HG02943 (cell line): ENCODE results near the gene NIP7.

Experiments used
- ATAC-seq: cut with Tn5 transposase; IDR thresholded peaks from one replicate; pipeline ENCODE4 v1.9.1; 2021; ENCODE audit warnings: mild to moderate bottlenecking, low read depth, moderate library complexity; ENCODE audit not compliant: unreplicated experiment

NIP7 gene

DNA sequence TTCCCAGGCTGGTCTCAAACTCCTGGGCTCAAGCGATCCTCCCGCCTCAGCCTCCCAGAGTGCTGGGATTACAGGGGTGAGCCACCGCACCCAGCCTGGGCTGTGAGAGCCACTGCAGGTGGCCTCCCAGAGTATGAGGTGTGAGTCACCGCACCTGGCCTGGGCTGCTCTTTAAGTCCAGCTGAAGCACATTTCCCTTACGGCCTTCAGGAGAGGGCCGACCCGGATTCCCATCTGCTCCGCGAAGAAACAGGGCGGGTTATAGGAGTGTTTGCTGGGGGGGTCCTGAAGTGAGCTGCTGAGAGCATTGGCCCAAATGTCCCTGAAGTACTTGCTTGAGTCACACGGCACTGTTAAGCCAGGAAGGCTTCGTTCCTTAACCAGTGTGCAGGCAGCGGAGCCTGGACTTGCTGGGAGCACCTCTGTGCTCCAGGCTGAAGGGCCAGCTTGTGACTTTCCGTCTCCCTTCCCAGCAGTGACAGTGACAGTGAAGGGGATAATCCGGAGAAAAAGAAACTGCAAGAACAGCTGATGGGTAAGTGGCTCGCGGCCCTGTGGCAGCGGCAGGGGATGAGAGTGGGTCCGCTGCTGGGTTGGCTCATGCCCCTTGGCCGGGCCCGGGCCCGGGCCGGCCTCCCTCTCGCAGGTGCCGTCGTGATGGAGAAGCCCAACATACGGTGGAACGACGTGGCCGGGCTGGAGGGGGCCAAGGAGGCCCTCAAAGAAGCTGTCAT lies 21.2 kb upstream of the NIP7 start:
- no peak for ATAC-seq

DNA sequence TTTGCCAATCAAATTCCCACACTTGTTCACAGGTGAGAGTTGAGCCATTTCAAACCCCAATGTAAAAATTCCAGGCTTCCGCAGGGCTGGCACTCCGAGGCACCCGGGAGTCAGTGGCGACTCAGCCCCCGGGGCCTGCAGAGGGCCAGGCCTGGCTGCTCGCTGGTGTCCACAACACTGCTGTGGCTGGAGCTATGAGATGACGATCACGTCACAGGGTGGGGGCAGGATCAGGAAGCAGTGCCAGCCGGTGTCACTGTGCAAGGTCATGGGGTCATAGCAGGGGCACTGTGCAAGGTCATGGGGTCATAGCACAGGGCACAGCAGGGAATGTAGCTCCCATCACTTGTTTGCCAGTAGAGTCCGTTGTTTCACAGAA lies 20.7 kb upstream of the NIP7 start:
- no peak for ATAC-seq

DNA sequence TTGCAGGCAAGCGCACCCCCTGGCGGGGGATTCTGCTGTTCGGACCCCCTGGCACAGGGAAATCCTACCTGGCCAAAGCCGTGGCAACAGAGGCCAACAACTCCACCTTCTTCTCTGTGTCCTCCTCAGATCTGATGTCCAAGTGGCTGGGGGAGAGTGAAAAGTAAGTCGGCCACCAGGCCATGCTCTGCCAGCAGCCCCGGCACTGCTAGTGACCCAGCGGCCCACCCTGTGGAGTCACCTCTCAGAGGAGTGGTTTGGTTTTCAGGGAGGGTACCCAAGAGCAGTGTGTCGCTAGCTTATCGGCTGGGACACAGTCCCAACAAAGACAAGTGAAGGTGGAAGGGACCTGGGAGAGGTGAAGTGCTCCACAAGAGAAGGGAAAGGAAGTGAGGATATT lies 20.2 kb upstream of the NIP7 start:
- ATAC-seq, result no peak

DNA sequence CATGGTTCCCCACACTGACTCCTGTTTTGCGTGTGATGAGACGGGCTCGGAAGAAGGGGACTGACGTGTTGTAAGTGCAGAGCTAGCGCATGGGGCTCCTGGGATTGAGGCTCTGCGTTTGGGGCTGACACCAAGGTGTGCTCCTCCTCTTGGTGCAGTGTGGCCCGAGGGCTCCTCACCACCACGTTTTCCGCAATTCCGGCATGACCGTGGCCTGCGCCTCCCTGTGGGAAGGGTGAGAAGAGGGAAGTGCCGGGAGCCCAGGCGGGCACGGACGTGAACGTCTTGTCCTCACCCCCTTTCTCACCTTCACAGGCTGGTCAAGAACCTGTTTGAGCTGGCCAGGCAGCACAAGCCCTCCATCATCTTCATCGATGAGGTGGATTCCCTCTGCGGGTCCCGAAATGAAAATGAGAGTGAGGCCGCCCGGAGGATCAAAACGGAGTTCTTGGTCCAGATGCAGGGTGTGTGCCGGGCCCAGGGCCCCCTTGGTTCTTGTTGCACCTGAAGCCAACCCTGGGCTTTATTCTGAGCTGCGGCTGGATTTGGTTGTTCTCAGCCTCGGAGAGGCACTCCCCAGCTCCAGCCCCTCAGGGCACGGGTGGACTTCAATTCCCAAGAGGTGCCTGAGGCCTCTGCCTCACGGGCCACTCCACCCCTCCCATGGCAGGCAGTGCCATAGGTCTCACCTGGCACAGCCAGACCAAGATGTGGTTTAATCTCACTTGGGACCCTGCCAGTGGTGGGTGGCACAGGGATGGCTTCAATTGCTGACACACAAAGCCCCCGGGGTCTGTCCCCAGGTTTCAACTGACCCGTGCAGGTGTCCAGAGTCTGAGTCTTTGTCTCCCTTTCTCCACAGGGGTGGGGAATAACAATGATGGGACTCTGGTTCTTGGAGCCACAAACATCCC lies 19.5 kb upstream of the NIP7 start:
- ATAC-seq, result no peak

DNA sequence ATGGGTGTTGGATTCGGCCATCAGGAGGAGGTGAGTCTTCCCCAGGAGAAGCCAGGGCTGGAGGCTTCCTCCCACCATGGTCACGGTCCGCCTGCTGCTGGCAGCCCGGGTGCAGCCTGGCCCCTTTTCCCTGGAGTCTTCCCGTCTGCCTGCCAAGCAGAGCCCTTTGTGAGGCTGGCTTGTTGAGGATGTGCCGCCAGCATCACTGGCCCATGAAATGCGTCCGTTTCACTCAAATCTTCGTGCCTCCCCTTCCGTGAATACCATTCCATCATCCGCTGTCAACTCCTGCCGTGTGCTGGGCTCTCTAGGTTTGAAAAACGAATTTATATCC lies 18.9 kb upstream of the NIP7 start:
- ATAC-seq, result no peak

DNA sequence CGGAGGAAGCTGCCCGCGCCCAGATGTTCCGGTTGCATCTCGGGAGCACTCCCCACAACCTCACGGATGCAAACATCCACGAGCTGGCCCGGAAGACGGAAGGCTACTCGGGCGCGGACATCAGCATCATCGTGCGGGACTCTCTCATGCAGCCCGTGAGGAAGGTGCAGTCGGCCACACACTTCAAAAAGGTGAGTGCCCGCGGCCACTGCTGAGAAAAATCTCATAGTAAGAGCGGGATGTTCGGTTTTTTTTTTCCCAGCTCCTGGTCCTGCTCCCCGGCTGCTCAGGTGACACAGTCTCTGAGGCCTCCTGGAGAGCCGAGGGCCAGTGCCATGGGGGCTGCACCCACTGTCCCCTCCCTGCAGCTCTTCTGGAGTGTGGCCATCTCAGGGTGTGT lies 18.5 kb upstream of the NIP7 start:
- no peak for ATAC-seq

DNA sequence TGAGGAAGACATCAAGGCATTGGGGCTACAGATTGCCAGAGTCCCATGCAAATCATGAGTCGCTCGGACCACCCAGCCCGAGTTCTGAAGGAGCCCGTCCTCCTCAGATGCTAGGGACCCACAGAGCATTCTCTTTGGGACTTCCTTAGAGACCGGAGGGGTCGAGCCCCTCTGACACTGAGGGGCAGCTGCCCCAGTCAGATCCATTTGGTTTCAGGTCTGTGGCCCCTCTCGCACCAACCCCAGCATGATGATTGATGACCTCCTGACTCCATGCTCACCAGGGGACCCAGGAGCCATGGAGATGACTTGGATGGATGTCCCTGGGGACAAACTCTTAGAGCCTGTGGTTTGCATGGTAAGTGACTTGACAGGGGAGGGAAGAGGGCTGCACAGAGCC lies 17.2 kb upstream of the NIP7 start:
- no peak for ATAC-seq

DNA sequence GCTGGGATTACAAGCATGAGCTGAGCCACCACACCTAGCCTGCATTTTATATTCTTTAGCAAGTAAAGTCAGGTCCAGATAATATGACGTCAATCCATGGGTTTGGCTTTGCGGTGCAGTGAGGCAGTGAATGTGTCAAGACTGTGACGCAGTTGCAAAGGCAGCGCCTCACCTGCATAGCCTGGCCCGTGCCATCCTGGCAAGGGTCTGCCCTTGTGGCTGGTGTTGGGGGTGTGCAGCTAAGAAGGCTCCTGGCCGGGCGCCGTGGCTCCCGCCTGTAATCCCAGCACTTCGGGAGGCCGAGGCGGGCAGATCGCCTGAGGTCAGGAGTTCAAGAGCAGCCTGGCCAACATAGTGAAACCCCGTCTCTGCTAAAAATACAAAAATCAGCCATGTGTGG lies 16.2 kb upstream of the NIP7 start:
- ATAC-seq, result no peak

DNA sequence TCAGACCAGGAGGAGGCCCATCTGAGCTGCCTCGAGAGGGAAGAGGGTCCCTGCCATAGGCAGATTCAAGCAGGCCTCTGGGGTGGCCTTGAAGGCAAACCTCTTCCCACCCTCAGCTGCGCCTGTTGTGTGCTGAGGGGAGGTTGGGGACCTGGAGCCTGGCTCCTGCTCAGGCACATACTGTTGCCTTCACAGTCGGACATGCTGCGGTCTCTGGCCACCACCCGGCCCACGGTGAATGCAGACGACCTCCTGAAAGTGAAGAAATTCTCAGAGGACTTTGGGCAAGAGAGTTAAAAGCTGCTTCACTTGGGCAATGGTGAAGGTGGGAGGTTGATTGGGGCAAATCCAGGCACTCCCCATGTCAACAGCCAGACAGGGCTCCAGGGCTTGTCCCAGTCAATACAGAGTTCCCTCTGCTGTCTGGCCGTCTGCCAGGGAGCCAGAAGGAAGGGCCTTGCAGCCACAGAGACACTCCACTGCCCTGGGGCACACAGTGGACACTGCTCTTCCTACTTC lies 15.5 kb upstream of the NIP7 start:
- no peak for ATAC-seq

DNA sequence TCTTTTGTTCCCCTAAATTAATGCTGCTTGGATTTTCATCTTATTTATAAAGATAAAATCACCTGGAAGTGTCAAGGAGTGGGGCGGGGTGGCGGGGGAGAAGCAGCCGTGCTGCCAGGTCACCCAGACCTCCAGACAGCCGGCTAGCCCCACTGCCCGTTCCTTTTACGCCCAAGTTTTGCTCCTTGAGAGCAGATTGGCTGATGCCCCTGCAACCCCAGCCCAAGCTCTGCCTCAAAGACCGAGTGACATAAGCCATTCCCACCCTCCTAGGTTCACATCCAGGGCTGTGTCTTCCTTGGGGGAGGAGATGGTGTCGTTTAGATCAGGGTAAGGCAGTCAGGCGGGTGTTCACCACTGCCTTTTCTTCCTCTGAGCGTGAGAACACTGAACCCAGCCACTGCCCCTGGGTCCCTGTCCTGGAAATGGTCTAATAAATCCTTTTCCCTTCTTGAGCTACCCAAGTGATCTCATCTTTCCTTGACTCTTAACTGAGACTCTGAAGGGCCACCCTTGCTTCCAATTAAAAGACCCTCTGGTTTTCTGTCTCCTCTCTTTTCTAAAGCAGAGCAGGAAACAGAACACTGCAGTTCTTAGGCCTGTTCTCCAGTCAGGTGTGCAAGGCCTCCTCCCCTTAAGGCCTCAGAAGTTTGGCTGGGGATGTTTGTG lies 14.9 kb upstream of the NIP7 start:
- no peak for ATAC-seq

DNA sequence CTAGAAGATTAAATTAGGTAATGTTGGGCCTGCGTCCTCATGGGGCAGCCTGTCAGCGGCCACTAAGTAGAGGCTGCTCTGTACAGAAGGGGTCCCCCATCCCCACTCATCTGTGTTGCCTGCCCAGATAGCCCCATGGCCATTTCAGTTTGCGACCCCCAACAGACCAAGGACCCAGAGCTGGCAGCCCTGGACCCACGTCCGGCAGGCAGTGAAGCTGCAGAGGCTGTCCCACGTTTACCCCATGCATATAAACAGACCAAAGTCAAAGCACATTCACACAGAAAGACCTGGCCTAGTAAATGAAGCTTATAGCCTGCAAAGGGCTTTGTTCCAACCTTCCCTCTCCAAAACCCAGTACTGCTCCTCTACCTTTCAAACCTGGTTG lies 13.8 kb upstream of the NIP7 start:
- no peak for ATAC-seq

DNA sequence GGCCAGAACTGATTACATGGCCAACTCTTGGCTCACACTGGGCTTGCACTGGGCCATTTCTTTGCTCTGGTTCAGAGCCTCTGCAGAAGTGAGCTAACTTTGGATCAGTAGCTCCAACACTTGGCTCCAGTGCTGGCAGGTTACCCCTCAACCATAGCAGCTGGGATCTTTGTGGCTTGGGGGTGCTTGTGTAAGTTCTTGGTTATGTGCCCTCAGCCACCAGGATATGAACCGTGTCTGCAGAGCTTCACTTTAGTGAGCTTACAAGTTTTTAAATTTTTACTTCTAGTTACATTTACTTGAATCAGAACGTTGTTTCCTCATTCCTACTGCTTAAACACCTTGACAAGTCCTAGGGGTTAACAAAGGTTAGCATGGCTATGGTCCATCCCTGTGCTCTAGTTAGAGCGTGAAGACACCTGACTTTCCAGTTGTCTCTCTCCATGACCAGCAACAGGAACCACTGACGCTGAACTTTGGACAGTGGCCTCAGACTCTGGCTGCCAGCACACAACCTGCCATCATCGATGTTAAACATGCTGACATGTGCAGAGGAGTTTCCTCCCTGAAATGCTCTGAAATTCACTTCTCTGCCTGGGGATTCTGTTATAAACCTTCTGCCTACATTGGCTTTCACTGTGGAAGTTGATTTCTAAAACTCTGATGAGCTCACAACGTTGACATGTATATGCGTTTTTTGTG lies 13.2 kb upstream of the NIP7 start:
- no peak for ATAC-seq

DNA sequence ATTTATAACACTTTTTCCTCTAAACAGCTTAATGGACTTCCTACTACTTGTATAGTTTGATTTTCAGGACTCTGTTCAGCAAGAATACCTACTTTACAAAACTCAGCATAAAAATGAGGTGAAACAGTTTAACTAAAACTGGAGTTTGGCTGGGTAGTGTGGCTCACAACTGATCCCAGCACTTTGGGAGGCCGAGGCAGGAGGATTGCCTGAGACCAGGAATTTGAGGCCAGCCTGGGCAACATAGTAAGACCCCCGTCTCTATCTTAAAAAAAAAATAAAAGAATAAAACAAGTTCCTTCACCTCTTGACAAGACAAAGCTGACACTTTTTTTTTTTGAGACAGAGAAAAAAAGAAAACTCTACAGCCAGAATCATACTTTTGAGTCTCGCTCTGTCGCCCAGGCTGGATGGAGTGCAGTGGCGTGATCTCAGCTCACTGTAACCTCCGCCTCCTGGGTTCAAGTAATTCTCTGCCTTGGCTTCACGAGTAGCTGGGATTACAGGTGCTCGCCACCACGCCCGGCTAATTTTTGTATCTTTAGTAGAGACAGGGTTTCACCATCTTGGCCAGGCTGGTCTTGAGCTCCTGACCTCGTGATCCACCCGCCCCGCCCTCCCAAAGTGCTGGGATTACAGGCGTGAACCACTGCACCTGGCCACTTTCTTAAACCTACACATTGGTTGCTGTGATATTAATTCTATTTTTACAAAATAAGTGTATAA lies 11.8 kb upstream of the NIP7 start:
- ATAC-seq, result no peak

DNA sequence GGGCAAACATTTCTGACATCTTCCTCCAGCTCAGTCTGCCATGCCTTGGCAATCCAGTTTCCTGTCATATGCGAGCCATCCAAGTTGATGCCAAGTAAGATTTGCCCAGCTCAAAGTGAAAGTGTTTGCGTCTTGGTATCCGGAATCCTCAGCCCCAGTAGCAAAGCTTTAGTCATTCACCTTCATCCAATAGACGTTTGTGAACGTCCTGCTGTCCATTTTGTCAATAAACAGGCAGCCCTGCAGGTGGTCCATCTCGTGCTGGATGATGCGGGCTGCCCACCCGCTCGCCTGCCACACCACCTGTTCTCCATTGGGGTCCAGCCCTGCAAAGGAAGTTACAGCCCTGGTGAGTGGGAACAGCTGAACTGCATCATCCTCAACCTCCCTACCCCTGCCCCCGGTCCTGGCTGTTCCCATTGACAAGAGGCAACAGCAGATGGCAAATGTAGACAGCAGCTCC lies 10.7 kb upstream of the NIP7 start:
- ATAC-seq, result no peak

DNA sequence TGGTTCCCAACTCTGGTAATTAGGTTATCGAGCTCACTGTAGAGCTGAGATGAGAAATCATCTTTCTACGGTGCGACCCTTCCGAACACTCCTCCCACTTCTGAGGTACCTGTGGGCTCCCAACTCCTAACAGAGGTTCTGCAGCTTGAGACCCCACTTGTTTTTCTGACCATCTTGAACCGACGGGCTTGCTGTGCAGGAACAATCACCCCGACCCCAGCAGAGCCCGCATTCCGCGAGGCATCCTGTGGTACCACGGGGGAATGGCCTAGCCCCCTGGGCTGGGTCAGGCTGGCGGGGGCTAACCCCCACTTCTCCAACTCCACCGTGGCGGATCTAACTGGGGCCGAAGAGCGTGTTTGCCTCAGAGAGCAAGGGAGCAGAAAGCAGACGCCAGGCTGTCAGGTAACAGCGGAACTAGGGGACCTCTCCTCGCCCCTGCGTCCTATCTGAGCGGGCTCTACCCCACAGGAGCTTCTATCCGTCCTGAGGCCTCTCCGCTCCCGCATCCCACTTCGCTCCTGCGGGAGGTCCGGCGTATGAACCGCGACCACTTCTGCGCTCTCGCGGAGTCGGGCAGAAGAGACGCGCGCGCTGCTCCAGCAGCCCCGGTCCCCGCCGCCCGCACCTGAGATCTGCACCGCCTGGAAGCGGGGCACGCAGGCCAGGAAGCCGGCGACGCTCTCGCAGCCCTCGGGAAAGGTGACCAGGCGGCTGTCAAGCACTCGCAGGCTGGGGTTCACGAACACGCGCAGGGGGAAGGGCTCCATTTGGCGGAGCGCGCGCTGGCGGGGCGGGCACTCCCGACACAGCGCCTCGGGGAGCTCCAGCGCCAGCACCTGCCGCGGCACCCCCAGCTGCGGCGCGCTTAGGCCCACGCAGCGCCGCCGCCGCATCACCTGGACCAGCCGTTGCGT lies 9.9 kb upstream of the NIP7 start:
- ATAC-seq, result peak; percentile 21

DNA sequence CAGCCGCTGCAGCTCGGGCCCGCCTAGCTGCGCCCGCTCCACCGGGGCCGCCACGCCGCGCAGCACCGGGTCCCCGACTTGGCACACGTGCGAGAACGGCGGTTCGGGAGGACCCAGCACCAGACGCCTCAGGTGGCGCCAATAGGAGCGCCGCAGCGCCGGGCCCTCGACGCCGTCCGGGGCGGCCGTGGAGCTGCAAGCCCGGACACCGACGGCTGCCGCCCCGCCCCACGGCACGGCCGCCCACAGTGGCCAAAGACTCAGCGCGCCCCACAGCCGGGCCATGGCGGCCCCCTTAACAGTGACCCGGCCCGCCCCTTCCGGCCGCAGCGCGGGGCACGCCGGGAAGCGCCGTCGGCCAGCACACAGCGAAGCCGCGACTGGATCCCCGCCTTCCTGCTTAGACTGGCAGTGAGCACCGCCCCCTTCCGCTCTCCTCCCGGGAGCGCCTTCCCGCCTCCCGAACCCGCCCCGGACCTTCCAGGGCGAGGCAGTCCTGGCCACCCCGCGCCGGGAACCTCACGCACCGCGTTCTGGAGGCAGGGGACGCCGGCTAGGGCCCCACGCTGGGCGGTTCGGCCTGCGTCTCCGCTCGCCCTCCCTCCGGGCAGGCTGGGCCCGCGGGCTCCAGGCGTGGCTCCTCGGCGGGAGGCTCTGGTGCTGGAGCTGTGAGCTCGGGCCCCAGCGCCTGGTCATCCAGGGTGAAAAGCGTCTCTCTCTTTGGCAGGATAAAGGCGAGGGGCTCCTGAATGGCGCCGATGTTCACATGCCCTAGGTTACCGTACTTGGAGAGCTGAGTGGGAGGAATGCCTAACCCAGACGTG lies 9.1 kb upstream of the NIP7 start, which contains the start of gene PDF:
Gene PDF, minus strand, starts transcription at position 303 of the 824 bp plus-strand sequence. Its CDS starts 18 bp downstream, at position 285.
- peak; percentile 93 for ATAC-seq

DNA sequence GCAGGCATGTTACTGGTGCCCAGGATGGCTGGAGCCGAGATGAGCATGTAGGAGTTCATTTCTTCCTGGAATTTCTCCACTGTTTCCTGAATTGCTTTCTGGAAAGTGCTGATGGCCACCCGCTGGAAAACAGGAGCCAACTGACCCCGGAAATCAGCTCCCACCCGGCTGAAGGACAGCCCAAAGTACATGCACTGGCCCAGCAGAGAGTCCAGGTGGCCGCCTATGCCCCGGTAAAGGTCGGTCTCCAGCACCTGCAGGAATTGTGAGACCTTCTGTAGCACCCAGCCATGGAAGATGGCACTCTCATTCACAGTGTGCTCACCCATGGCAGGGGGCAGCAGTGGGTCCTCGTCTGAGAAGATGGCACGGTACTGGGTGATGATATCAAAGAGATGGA lies 4.9 kb upstream of the NIP7 start:
- no peak for ATAC-seq
